Suprapubic skin (tissue), 4 donors: Measurements from ENCODE around the gene RFPL1. TPM values are rescaled to one million over a fixed set of nuclear protein-coding genes. Genes with fewer than 3 reads are reported as not detected.

ENCODE experiments used
- DNase-seq, 2 donors: peaks; one replicate each; pipeline ENCODE4 v3.0.0-alpha.2; 2019; ENCODE audit warnings: low spot score in 2 of 2
- H3K27ac ChIP-seq: fragments of 200-600 bp; sonication (generic); one replicate; pipeline ENCODE4 v1.5.1; 2019
- H3K27me3 ChIP-seq: fragments of 200-600 bp; sonication (generic); one replicate; pipeline ENCODE4 v1.5.1; 2019
- H3K36me3 ChIP-seq: fragments of 200-600 bp; sonication (generic); one replicate; pipeline ENCODE4 v1.5.1; 2019
- H3K4me1 ChIP-seq: fragments of 200-600 bp; sonication (generic); one replicate; pipeline ENCODE4 v1.5.1; 2019
- H3K4me3 ChIP-seq: fragments of 200-600 bp; sonication (generic); one replicate; pipeline ENCODE4 v1.5.1; 2019; ENCODE audit warnings: mild to moderate bottlenecking
- H3K9me3 ChIP-seq: fragments of 200-600 bp; sonication (generic); one replicate; pipeline ENCODE4 v1.5.1; 2019
- CTCF ChIP-seq, 2 donors: fragments of 200-600 bp in 1 of 2; fragments of 450-650 bp in 1 of 2; sonication (generic) in 1 of 2; IDR thresholded peaks; one replicate each; pipeline ENCODE4 v1.5.1; 2016 to 2019; ENCODE audit warnings: antibody characterized with exemption in 2 of 2, mild to moderate bottlenecking in 1 of 2, moderate library complexity in 1 of 2
- EP300 ChIP-seq: sonication (generic); formaldehyde crosslinking; IDR thresholded peaks from one replicate; pipeline ENCODE4 v1.6.1; 2017; ENCODE audit warnings: antibody characterized with exemption
- POLR2A ChIP-seq, 2 donors: fragments of 450-650 bp; IDR thresholded peaks; one replicate each; pipeline ENCODE4 v1.6.1; 2017; ENCODE audit warnings: antibody characterized with exemption in 2 of 2, mild to moderate bottlenecking in 2 of 2, moderate library complexity in 2 of 2
- POLR2AphosphoS5 ChIP-seq, 3 donors: sonication (generic); formaldehyde crosslinking; IDR thresholded peaks; one replicate each; pipeline ENCODE4 v1.6.1; 2017; ENCODE audit warnings: antibody characterized with exemption in 3 of 3
- WGBS: methylation state at CpG from one replicate; pipeline ENCODE4 v1.1.5; 2018; 5-methylcytosine and 5-hydroxymethylcytosine counted together
- total RNA-seq, 4 donors: library from RNA; depleted of rRNA; stranded (reverse); fragments of >200 nt; gene quantifications; one replicate each; pipeline ENCODE4 v1.1.0, GENCODE V29; 2016

RFPL1 gene
- total RNA-seq, 4 donors from 2014 or later, result 0.64 TPM; not detected in 3

- Histone ChIP-seq H3K36me3 (no peaks in the 10 kb centered on the region), H3K4me3 (no peak overlapping the region), H3K9me3 (no peaks in the 10 kb centered on the region), H3K27ac (no peak overlapping the region), H3K4me1 (peaks cover 25% of the 10 kb centered on the region), H3K27me3 (peaks cover 51% of the 10 kb centered on the region)
- WGBS, result 63% methylated on average over 8 of the region's 11 CpGs
- DNase-seq, result no peak
- TF ChIP-seq POLR2A (IDR thresholded peaks at IDR 0.05), result no peak
- TF ChIP-seq CTCF (IDR thresholded peaks at IDR 0.05), result no peak
- no peak for TF ChIP-seq POLR2AphosphoS5 (IDR thresholded peaks at IDR 0.05)
- TF ChIP-seq EP300, result no peak
These were observed 43.9 kb downstream of the RFPL1 start for GRCh38 chr22:29482253-29482652.

- Histone ChIP-seq H3K27ac (no peak overlapping the region), H3K36me3 (no peaks in the 10 kb centered on the region), H3K4me1 (peaks cover 25% of the 10 kb centered on the region), H3K27me3 (peaks cover 51% of the 10 kb centered on the region), H3K4me3 (no peak overlapping the region), H3K9me3 (no peaks in the 10 kb centered on the region)
- 90% methylated on average over 7 of the region's 7 CpGs for WGBS
- DNase-seq, result no peak
- no peak for TF ChIP-seq POLR2AphosphoS5 (IDR thresholded peaks at IDR 0.05)
- no peak for TF ChIP-seq POLR2A (IDR thresholded peaks at IDR 0.05)
- no peak for TF ChIP-seq CTCF (IDR thresholded peaks at IDR 0.05)
- TF ChIP-seq EP300, result no peak
These were observed 44.3 kb downstream of the RFPL1 start for GRCh38 chr22:29482726-29483125.

GRCh38 chr22:29483254-29483653 lies 44.9 kb downstream of the RFPL1 start:
- Histone ChIP-seq H3K4me1 (peaks cover 21% of the 10 kb centered on the region), H3K36me3 (no peaks in the 10 kb centered on the region), H3K4me3 (no peak overlapping the region), H3K9me3 (no peaks in the 10 kb centered on the region), H3K27ac (no peak overlapping the region), H3K27me3 (peaks cover 47% of the 10 kb centered on the region)
- DNase-seq, result no peak
- 91% methylated on average over 13 of the region's 13 CpGs for WGBS
- no peak for TF ChIP-seq EP300
- TF ChIP-seq POLR2AphosphoS5 (IDR thresholded peaks at IDR 0.05), result no peak
- no peak for TF ChIP-seq CTCF (IDR thresholded peaks at IDR 0.05)
- TF ChIP-seq POLR2A (IDR thresholded peaks at IDR 0.05), result no peak

GRCh38 chr22:29484642-29485041 lies 46.3 kb downstream of the RFPL1 start:
- Histone ChIP-seq H3K27me3 (peaks cover 33% of the 10 kb centered on the region), H3K27ac (no peak overlapping the region), H3K9me3 (no peaks in the 10 kb centered on the region), H3K4me1 (peaks cover 18% of the 10 kb centered on the region), H3K4me3 (no peak overlapping the region), H3K36me3 (no peaks in the 10 kb centered on the region)
- no peak for DNase-seq
- WGBS, result 94% methylated on average over 3 of the region's 3 CpGs
- no peak for TF ChIP-seq EP300
- TF ChIP-seq POLR2AphosphoS5 (IDR thresholded peaks at IDR 0.05), result no peak
- TF ChIP-seq CTCF (IDR thresholded peaks at IDR 0.05), result no peak
- no peak for TF ChIP-seq POLR2A (IDR thresholded peaks at IDR 0.05)

GRCh38 chr22:29485448-29485847 lies 47.1 kb downstream of the RFPL1 start:
- no peak for DNase-seq
- TF ChIP-seq POLR2AphosphoS5 (IDR thresholded peaks at IDR 0.05) (no peak), CTCF (IDR thresholded peaks at IDR 0.05) (no peak), EP300 (no peak), POLR2A (IDR thresholded peaks at IDR 0.05) (no peak)
- Histone ChIP-seq H3K4me3 (no peak overlapping the region), H3K4me1 (peaks cover 10% of the 10 kb centered on the region), H3K36me3 (no peaks in the 10 kb centered on the region), H3K27ac (no peak overlapping the region), H3K9me3 (no peaks in the 10 kb centered on the region), H3K27me3 (peaks cover 25% of the 10 kb centered on the region)
- 95% methylated on average over 8 of the region's 8 CpGs for WGBS
